ENCODE measurements around the gene ORAI3.

GRCh38 chr16:30980434-30980833, 31.6 kb downstream of the ORAI3 start:
- TF ChIP-seq BCL11A (tag by site-specific recombination; IDR thresholded peaks at IDR 0.05; ENCODE audit: low read depth) (no peak), REPIN1 (tag by site-specific recombination; IDR thresholded peaks at IDR 0.05; ENCODE audit: low read depth) (no peak), ZNF274 (IDR thresholded peaks at IDR 0.05; ENCODE audit: low read length) (no peak), ZNF274 (tag by site-specific recombination; IDR thresholded peaks at IDR 0.05; ENCODE audit: borderline replicate concordance) (no peak), YY1 (tag by site-specific recombination; IDR thresholded peaks at IDR 0.05) (no peak), ZNF791 (tag by site-specific recombination; IDR thresholded peaks at IDR 0.05) (no peak), CTCF (tag by site-specific recombination; IDR thresholded peaks at IDR 0.05) (no peak), ZNF354C (tag by site-specific recombination; IDR thresholded peaks at IDR 0.05; ENCODE audit: borderline replicate concordance, low read depth) (no peak), ZNF302 (tag by site-specific recombination; IDR thresholded peaks at IDR 0.05; ENCODE audit: low read depth) (no peak), MZF1 (tag by site-specific recombination; IDR thresholded peaks at IDR 0.05; ENCODE audit: borderline replicate concordance) (no peak), ATF2 (tag by site-specific recombination; IDR thresholded peaks at IDR 0.05; ENCODE audit: low read depth) (no peak), ZNF138 (tag by site-specific recombination; IDR thresholded peaks at IDR 0.05; ENCODE audit: borderline replicate concordance) (no peak), KLF9 (tag by site-specific recombination; IDR thresholded peaks at IDR 0.05; ENCODE audit: low read depth) (no peak), PRDM1 (tag by site-specific recombination; IDR thresholded peaks at IDR 0.05) (no peak), HIC1 (tag by site-specific recombination; IDR thresholded peaks at IDR 0.05) (no peak)
